Measurements from ENCODE around the gene OR2G2.

- TF ChIP-seq POLR2A (IDR thresholded peaks at IDR 0.05) (no peak), CTCF (IDR thresholded peaks at IDR 0.05) (no peak), EP300 (IDR thresholded peaks at IDR 0.05) (no peak)
Measured at GRCh38 chr1:247614625-247615024, 26.5 kb downstream of the OR2G2 start.
